ENCODE data around the gene SPON2.

Gene SPON2

DNA sequence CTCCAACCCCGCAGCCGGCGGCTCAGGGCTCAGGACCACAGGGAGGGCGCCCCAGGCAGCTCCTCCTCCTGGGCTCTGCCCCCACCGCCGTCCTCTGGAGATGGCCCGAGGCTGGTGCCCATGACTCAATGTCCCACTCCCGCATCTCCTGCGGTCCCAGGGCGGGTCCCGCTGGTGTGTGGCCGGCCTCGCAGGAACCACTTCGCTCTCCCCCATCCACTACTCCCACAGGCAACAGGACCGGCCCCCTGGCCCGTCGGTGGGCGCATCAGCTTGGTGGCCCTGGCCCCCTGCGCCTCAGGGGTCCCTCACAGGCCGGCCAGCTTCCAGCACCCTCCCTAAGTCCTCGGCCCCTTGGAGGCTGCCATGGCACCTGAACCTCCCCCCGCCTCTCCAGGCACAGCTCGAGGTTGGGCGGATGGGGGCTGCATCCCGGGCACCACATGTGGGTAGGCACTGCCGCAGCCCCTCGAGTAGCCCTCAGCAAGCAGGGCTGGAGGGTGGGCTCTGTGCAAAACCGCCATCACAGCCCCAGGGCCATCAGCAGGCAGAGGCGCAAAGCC lies 22.8 kb upstream of the SPON2 start:
- DNase-seq (ENCODE audit: low spot score): no peak

DNA sequence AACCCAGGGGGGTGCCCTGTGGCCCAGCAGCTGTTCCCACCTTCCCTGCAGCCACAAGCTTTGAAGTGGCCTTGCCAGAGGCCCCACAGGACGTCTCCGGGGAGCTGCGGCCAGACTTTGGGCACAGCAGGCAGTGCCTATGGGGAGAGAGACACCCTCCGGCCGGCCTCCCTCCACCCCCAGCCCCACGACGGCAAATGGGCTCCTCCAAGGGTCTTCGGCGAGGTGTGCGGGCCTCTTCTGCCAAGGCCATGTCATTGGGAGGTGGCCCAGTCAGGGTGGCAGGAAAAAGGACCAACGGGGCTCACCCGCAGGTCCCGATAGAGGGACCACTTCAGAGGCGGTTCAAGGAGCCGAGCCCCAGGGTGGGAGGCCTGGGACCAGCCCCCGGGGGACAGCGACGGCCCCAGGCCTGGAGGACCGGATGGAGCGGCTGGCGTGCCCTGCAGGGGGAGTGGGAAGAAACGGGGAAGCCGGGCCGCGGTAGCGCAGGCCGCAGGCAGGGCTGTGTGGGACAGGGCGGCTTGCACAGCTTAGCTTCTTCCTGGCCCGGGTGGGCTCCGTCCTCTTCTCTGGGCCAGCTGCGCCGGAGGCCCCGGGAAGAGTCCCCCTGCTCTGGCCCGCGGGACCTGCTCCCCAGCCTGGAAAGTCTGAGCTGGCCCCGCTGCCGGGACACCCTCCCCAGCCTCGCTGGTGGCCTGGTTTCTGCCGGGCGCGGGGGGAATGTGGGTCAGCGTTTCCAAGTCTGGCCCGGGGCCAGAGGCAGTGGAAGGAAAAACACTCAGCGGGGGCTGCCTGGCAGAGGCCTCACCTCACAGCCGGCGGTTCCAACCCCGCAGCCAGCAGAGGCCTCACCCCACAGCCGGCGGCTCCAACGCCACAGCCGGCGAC lies 21.9 kb upstream of the SPON2 start:
- DNase-seq (ENCODE audit: low spot score): peak; percentile 86

DNA sequence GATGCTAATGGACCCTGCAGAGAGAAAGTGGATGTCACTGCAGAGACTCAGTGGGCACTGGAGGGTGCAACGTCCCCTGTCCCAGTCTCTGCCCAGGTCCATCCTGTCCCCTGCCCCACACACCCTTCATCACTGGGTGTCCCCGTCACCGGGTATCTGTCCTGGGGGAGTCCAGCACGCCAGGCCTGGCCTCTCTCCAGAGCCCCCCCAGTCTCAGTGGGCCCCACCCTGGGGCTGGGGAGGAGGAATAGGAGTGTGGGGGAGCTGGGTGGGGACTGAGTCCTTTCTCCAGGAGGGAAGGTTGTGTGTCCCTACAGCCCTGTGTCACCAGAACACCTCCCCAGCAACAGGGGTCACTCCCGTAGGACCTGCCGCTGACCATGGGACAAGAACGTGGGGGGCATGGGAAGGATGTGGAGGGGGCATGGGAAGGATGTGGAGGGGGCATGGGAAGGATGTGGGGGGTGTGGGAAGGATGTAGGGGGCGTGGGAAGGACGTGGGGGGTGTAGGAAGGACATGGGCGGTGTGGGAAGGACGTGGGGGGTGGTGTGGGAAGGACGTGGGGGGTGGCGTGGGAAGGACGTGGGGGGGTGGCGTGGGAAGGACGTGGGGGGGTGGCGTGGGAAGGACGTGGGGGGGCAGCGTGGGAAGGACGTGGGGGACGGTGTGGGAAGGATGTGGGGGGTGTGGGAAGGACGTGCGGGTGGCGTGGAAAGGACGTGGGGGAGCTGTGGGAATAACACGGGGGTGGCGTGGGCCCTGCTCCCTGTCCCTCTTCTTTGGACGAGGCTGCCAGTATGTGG lies 21.0 kb upstream of the SPON2 start:
- no peak for DNase-seq (ENCODE audit: low spot score)

DNA sequence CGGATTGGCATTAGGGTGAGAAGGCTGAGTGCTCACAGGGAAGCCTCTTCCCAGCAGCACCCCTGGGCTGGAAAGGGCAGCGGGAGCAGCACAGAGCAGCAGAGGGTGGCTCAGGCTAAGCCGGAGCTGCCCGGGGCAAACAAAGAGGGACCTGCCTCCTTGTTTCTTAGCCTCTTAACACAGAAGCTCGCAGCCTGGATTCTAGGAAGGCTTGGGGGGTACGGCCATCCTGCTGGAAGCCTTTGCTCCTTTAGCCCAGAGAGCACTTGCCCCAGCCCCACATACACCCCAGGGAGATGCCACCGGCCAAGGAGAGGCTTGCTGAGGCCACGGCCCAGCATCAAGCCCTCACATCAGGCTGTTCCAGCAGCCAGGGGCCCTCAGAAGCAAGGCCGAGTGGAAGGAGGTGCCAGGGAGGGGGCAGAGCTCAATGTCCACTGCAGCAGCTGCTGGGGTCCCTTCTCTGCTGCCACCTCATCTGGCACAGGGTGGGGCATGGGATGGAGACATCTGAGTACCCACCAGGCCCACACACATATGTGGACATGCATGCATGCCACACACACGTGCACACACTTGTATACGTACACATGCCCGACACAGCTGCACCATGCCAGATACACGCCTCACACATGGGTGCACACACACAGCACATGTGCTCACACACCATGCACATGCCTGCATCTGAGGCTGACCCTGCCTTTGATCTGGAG lies 20.3 kb upstream of the SPON2 start:
- DNase-seq (ENCODE audit: low spot score): no peak

DNA sequence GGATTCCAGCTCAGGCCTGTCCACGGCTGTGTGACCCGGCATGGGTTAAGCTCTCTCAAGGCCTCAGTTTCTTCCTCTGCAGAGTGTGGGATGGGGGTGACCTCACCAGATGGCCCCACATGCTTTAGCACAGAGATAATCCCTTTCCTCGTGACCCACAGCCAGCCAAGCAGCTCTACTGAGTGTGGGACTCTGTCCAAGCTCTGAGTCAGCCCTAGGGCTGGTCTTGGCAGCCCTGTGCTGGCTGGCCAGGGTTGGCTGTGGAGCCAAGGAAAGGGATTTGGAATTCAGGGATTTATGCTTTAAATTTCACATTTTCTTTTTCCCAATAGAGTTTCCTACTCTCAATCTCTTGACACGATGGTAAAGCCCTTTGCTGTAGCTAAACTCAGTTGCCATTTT lies 19.7 kb upstream of the SPON2 start:
- peak; percentile 96 for DNase-seq (ENCODE audit: low spot score)

DNA sequence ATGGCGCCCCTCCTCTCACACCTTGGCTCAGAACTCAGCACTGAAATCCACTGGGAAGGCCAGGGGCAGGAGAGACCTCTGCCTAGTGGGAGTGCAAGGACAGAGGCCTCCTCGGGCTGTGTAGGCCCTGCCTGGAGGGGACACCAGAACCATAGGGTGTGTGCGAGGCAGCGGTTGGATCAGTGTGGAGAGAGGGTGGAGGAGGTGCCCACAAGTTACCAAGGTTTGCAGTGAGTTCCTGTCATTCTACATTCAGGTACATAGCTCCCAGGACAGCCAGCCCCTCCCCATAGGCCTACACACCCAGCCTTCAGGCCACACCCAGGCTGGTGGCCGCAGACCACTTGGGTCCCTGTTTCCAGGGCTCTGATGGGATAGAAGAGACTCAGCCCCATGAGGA lies 19.2 kb upstream of the SPON2 start:
- no peak for DNase-seq (ENCODE audit: low spot score)

DNA sequence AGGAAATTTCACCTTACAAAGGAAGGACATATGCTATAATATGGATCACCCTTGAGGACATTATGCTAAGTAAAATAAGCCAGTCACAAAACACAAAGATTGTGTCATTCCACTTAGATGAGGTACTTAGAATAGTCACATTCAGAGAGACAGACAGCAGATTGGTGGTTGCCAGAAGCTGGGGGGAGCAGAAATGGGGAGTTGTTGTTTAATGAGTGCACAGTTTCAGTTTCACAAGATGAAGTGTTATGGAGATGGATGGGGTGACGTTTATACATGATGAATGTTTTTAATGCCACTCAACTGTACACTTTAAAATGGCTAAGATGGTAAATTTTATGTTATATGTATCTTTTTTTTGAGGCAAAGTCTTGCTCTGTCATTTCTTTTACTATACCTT lies 14.8 kb upstream of the SPON2 start:
- DNase-seq (ENCODE audit: low spot score): no peak

DNA sequence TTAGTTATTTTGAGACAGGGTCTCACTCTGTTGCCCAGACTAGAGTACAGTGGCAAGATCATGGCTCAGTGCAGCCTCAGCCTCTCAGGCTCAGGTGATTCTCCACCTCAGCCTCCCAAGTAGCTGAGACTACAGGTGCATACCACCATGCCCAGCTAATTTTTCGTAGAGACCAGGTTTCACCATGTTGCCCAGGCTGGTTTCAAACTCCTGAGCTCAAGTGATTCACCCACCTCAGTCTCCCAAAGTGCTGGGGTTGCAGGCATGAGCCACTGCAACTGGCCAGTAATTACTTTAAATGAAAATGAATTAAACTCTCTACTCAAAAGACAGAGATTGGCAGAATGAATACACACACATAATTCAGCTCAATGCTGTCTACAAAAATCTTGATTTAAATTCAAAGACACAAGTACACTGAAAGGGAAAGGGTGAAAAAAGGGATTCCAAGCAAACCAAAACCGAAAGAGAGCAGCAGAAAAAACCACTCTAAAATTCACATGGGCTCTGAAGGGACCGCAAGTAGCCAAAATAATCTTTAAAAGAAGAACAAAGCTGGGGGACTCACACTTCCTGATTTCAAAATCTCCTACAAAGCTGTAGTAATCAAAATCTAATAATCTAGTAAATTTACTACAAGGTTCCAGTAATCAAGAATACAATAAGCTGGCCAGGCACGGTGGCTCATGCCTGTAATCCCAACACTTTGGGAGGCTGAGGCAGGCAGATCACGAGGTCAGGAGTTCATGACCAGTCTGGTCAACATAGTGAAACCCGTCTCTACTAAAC lies 11.8 kb upstream of the SPON2 start:
- DNase-seq (ENCODE audit: low spot score): no peak

DNA sequence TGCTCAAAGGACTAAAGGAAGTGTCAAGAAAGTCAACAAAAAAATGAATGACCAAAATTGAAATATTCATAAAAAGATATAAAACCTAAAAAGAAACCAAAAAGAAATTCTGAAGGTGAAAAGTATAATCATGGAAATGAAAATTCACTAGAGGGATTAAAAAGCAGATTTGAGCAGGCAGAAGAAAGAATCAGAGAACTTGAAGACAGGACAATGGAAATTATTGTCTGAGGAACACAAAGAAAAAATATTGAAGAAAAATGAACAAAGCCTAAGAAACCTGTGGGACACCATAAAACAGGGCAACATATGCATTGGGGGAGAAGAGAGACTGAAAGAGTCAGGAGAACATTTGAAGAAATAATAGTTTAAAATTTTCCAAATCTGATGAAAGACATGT lies 9.9 kb upstream of the SPON2 start:
- DNase-seq (ENCODE audit: low spot score): no peak

DNA sequence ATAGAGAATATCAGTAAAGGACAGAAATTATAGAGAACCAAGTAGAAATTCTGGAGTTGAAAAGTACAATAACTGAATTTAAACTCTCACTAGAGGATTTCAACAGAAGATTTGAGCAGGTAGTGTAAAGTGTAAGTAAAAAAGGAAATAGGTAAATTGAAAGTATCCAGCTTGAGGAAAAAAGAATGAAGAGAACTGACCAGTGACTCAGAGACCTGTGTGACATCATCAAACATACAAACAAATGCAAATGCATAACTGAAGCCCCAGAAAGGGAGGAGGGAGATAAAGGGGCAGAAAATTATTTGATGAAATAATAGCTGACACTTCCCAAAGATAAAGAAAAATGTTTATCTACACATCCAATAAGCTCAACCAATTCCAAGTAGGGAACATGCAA lies 8.3 kb upstream of the SPON2 start:
- no peak for DNase-seq (ENCODE audit: low spot score)

DNA sequence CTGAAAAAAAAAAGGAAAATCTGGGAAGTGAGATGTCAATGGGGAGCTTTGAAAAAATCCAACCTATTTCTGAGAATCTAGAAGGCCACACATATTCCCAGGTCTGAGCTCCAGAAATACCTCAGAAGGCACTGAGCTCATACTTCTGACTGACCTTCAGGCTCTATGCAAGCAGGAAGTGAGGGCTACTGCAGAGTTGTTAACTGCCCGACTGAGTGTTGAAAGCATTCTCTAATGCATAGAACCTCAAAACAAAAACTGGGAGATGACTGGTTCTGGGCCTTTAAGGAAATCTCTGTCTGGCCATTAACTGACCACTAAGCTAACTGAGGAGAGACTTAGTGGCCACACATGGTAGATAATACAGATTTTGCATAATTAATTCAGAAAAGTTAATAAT lies 7.6 kb upstream of the SPON2 start:
- no peak for DNase-seq (ENCODE audit: low spot score)

DNA sequence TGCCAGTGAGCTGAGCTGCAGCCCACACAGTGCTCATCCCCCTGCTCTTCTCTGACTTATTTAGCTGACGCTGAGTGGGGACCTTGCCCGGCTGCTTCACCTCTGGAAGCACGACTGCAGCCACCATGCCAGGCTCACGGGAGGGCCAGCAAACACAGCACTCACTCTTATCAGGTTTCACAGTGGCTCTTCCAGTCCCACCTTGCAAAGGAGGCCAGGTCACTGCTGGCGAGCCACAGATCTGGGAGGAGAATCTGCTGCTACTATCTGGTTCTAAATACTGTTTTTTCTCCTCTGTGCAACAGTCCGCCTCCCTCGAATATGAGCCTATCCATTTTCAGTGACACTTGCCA lies 6.7 kb upstream of the SPON2 start:
- DNase-seq (ENCODE audit: low spot score): no peak

DNA sequence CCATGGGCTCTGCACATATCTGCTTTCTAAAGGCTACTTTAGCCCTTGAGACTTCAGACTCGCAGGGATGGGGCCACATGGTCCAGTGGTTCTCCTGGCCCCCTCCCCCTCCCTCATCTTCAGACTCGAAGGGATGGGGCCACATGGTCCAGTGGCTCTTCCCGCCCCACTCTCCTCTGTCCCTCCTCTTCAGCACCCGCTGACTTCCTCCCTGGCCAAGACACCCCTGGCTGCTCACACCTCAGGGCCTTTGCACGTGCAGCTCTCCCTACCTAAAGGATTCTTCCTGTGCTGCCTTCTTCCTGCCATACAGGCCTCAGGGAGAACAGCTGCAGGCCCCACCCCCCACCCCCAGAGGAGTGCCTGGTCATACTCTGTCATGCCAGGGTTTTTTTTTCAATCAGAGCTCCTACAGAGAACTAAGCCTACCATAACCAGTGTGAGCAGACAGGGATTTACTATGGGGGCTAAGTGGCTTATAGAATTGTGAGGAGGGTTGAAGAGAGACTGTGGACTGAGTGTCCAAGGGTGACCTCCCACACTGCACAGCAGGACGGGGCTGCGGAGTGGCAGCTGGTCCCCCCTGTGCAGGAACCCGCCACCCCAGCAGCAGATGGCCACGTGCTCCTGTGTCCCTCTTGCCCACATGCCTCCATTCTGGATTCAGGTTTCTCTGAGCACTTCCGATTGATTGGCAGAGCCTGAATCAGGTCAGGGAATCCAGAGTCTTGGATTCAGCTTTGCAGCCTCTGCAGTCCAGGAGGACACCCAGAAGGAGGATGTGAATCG lies 6.1 kb upstream of the SPON2 start:
- DNase-seq (ENCODE audit: low spot score): no peak

DNA sequence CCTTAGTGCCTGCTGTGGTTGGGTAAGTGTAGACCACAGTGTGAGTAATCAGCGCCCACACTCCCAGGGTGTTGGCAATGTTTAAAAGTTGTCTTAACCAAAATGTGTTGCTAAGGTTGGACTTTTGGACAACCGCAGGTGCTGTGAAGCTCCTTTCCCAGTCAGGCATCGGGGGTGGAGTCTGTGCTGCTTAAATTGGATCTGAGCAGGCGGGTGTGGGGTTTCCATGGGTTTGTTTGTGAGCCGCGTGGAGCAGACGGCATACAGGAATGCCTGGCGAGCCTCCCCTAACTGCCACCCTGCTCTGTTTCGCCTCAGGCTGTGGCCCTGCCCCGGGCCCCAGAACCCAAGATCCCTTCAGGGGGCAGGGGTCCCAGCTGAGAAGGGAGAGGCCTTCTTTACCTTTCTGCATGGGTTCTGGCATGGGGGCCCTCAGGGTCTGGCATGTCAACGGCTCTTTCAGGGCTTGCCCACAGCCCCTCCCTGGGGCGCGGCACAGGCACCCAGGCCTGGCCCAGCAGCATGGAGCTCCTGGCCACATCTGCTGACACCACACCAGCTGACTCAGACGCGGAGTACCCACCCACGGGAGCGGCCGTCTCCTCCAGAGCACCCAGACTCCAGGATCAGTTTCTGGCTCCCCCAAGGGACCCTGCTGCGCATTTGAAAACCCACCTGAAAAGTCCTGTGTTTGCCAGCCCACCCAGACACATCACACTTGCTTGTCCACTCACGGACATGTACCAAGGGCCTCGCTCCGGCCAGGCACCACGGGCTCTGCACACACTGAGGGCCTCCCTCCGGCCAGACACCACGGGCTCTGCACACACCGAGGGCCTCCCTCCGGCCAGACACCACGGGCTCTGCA lies 5.1 kb upstream of the SPON2 start:
- no peak for DNase-seq (ENCODE audit: low spot score)

DNA sequence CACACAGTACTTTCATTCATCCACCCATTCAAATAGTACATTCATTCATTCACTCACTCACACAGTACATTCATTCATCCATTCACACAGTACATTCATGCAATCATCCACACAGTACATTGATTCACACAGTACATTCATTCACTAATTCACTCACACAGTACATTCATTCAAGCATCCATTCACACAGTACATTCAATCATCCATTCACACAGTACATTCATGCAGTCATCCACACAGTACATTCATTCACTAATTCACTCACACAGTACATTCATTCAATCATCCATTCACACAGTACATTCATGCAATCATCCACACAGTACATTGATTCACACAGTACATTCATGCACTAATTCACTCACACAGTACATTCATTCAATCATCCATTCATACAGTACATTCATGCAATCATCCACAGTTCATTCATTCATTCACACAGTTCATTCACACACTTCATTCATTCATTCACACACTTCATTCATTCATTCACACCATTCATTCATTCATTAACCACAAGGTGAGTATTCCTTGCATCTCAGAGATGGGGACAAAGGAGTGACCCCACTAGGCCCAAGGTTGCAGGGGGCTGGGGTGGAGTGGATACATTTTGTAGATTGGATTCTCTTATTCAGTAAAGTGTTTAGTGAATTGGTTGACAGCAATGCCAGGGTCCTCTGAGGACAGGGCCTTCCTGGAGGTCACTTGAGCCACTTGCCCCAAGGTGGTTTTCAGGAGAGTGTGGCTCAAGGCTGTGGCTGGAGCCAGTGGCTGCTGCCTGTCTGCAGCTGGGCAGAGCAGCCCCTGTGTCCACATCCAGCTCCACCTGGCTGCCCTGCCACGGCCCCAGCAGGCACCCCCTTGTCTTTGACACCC lies 4.3 kb upstream of the SPON2 start:
- DNase-seq (ENCODE audit: low spot score): no peak

DNA sequence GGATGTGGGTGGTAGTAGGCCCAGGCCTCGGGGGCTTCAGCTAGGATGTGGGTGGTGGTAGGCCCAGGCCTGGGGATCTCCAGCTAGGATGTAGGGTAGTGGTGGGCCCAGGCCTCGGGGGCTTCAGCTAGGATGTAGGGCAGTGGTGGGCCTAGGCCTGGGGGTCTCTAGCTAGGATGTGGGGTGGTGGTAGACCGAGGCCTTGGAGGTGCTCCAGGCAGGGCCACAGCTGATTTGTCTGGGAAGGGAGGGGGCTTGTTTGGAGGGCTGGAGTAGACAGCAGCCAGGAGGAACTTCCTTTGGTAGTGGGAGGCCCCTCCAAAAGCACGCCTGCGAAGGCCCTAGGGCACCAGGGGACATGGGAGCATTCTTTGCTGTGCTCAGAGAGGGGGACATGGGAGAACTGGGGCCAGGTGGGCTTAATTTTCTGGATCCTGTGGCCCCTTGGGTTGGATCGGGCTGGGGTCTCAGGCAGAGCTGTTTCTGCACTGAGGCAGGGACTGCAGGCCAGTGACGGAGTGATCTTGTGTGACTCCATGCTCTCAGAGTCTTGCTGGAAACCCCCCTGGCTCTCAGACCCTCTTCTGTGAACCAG lies 3.3 kb upstream of the SPON2 start:
- no peak for DNase-seq (ENCODE audit: low spot score)

DNA sequence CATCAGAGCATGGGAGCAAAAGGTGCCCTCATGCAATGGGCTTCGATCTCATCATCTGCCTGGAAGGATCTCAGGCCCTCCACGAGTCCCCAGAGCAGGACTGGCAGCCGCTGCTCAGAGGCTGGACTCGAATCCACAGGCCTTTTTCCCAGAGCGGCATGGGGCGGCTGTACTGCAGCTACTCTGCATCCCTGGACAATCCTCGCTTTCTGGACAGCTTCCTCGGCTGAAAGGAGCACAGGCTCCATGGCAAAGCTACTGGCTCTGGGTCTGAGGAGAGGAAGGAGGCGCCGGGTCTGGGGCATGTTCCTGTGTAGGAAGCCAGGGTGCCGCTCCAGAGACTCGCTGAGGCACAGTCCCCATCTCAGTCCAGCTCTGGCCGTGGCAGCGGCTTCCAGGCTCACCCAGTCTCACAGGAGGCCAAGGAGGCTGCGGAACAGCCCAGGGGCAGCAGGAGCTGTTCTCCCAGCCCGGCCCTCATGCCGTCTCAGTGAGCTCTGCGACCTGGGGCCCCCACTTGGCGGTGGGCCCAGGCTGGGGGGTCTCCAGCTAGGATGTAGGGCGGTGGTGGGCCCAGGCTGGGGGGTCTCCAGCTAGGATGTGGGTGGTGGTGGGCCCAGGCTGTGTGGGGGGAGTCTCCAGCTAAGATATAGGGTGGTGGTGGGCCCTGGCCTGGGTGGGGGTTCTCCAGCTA lies 2.7 kb upstream of the SPON2 start:
- DNase-seq (ENCODE audit: low spot score): no peak
